OCI-LY7 (cell line): Measurements from ENCODE around the gene MED13.
"Not testable (repeated sequence)": the region's sequence is repeated elsewhere in the genome, so short reads cannot be mapped to it uniquely, and the experiment has no call there.

Experiments used
- CTCF ChIP-seq: fragments of 200-600 bp; sonication (generic); conservative IDR thresholded peaks from 2 replicates; pipeline ENCODE4 v1.5.1; 2014; ENCODE audit warnings: mild to moderate bottlenecking, antibody characterized with exemption, low read length, moderate library complexity, mixed read lengths
- EZH2phosphoT487 ChIP-seq: fragments of 200-600 bp; sonication (generic); IDR thresholded peaks from 2 replicates; pipeline ENCODE4 v1.6.1; 2018; ENCODE audit warnings: low read depth, borderline replicate concordance, mild to moderate bottlenecking, mixed run types, antibody characterized with exemption, low read length, moderate library complexity, mixed read lengths

- TF ChIP-seq CTCF, EZH2phosphoT487: not testable (repeated sequence)
Observed at GRCh38 chr17:61915162-61915561, 149.9 kb downstream of the MED13 start.
